Epithelial cell of esophagus (primary cell): ENCODE data around the gene CSNK1E.
"Not testable (repeated sequence)": the region's sequence is repeated elsewhere in the genome, so short reads cannot be mapped to it uniquely, and the experiment has no call there.

Experiments
- DNase-seq: peaks from one replicate; pipeline ENCODE4 v3.0.0; 2010; ENCODE audit warnings: low read depth
- H3K4me3 ChIP-seq: 2 replicates; pipeline ENCODE4 v1.5.1; 2011; ENCODE audit warnings: mild to moderate bottlenecking, low read length, control low read depth
- CTCF ChIP-seq: IDR thresholded peaks from 2 replicates; pipeline ENCODE4 v1.5.1; 2011; ENCODE audit warnings: low read depth, mild to moderate bottlenecking, low read length, control low read depth, inconsistent platforms; ENCODE audit not compliant: insufficient read depth; ENCODE audit errors: missing control alignments

CSNK1E gene

GRCh38 chr22:38317122-38317994 is at the start of gene CSNK1E:
TSS of gene CSNK1E (minus strand) at chr22:38317433. CDS start at chr22:38314157, 3,276 bp downstream.
- peak; percentile 73 for DNase-seq
- no peak for TF ChIP-seq CTCF
- peak within 1 kb of the TSS; percentile 75 for H3K4me3 ChIP-seq

GRCh38 chr22:38365829-38366228 is 48.6 kb upstream of the CSNK1E start:
- not testable (repeated sequence) for H3K4me3 ChIP-seq, DNase-seq

GRCh38 chr22:38365174-38365573 is 47.9 kb upstream of the CSNK1E start:
- H3K4me3 ChIP-seq, result not testable (repeated sequence)
- peak; percentile 85 for DNase-seq

GRCh38 chr22:38360560-38360959 is 43.3 kb upstream of the CSNK1E start:
- DNase-seq, H3K4me3 ChIP-seq: not testable (repeated sequence)

GRCh38 chr22:38359817-38360216 is 42.6 kb upstream of the CSNK1E start:
- H3K4me3 ChIP-seq, DNase-seq: not testable (repeated sequence)

- not testable (repeated sequence) for H3K4me3 ChIP-seq, DNase-seq
These were observed 40.7 kb upstream of the CSNK1E start for GRCh38 chr22:38357971-38358370.

GRCh38 chr22:38355275-38355674 is 38.0 kb upstream of the CSNK1E start:
- no peak for TF ChIP-seq CTCF
- no peak for DNase-seq
- H3K4me3 ChIP-seq, result no peak overlapping the region

GRCh38 chr22:38353701-38354100 is 36.5 kb upstream of the CSNK1E start:
- no peak for DNase-seq
- no peak for TF ChIP-seq CTCF
- no peak overlapping the region for H3K4me3 ChIP-seq

GRCh38 chr22:38353142-38353629 is 36.0 kb upstream of the CSNK1E start:
- peak; percentile 61 for DNase-seq
- no peak overlapping the region for H3K4me3 ChIP-seq
- TF ChIP-seq CTCF, result peak; percentile 56
